ENCODE data around the gene TMEM44. TPM values are rescaled to one million over a fixed set of nuclear protein-coding genes. Genes with fewer than 3 reads are reported as not detected.
A peak's percentile ranks its signal among the peaks of the same experiment; 100 is the strongest.

Gene TMEM44
- total RNA-seq, 1 donor from 2014 or later: 7.5 TPM

DNA sequence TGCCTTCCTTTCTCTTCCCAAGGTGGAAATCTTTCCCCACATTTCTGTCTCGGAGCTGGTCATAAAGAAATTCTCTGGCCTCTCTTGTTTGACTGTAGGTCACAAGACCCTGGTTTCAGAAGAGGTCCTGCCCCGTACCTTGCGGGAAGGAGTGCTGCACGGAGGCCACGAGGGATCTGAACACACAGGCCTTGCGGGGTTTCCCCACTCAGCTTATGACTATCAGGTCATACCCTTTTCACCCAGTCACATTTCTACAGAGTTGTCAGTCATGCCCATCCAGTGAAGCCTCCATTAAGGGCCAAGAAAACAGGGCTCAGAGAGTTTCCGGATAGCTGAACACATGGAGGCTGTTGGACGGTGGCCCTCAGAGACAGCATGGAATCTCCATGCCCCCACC is 91.7 kb downstream of the TMEM44 start:
- Histone ChIP-seq H3K27ac (replicated peaks) (no peak overlapping the region), H3K27me3 (ENCODE audit: low read depth) (no peaks in the 10 kb centered on the region), H3K9me3 (replicated peaks) (no peaks in the 10 kb centered on the region), H3K36me3 (no peaks in the 10 kb centered on the region), H3K4me1 (peaks cover 13% of the 10 kb centered on the region), H3K4me3 (no peak overlapping the region)
- TF ChIP-seq, protein P1, sequence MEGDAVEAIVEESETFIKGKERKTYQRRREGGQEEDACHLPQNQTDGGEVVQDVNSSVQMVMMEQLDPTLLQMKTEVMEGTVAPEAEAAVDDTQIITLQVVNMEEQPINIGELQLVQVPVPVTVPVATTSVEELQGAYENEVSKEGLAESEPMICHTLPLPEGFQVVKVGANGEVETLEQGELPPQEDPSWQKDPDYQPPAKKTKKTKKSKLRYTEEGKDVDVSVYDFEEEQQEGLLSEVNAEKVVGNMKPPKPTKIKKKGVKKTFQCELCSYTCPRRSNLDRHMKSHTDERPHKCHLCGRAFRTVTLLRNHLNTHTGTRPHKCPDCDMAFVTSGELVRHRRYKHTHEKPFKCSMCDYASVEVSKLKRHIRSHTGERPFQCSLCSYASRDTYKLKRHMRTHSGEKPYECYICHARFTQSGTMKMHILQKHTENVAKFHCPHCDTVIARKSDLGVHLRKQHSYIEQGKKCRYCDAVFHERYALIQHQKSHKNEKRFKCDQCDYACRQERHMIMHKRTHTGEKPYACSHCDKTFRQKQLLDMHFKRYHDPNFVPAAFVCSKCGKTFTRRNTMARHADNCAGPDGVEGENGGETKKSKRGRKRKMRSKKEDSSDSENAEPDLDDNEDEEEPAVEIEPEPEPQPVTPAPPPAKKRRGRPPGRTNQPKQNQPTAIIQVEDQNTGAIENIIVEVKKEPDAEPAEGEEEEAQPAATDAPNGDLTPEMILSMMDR (IDR thresholded peaks at IDR 0.05; ENCODE audit: borderline replicate concordance): no peak
- intact Hi-C loops (cut with micrococcal nuclease): no loop called here
- no peak for DNase-seq

GRCh38 chr3:194540274-194540905 is 92.8 kb downstream of the TMEM44 start:
- H3K4me1 ChIP-seq: peaks cover 13% of the 10 kb centered on the region
- H3K4me3 ChIP-seq: no peak overlapping the region
- TF ChIP-seq, protein P1 (IDR thresholded peaks at IDR 0.05; ENCODE audit: borderline replicate concordance): no peak
- intact Hi-C loops (cut with micrococcal nuclease): no loop called here
- no peaks in the 10 kb centered on the region for H3K9me3 ChIP-seq (replicated peaks)
- H3K36me3 ChIP-seq: no peaks in the 10 kb centered on the region
- no peak overlapping the region for H3K27ac ChIP-seq (replicated peaks)
- DNase-seq: peak; percentile 32
- no peaks in the 10 kb centered on the region for H3K27me3 ChIP-seq (ENCODE audit: low read depth)

GRCh38 chr3:194539498-194539897 is 93.7 kb downstream of the TMEM44 start:
- intact Hi-C loops (cut with micrococcal nuclease): no loop called here

DNA sequence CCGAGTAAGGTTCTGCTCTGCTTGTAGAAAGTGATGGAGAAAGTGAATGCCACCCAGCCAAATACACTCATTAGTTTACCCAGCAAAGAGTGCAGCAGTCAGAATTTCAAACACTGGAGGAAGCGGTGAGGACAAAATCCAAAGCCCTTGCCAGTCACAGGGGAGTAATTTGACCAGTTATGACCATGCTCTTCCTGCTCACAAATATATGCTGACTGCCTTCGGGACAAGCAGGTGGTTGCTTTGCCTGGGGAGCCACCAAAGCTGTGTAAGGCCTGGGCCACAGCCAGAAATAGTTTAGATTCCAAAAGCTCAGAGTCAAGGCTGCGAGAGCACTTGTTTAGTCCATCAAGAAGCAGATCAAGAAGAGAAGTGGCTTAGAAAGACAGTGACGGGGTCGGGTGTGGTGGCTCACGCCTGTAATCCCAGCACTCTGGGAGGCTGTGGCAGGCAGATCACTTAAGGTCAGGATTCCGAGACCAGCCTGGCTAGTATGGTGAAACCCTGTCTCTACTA is 95.4 kb downstream of the TMEM44 start:
- Histone ChIP-seq H3K4me3 (no peak overlapping the region), H3K36me3 (no peaks in the 10 kb centered on the region), H3K27me3 (ENCODE audit: low read depth) (no peaks in the 10 kb centered on the region), H3K4me1 (peaks cover 13% of the 10 kb centered on the region), H3K27ac (replicated peaks) (no peak overlapping the region), H3K9me3 (replicated peaks) (peaks cover 14% of the 10 kb centered on the region)
- intact Hi-C loops (cut with micrococcal nuclease): no loop called here
- TF ChIP-seq, protein P1 (IDR thresholded peaks at IDR 0.05; ENCODE audit: borderline replicate concordance): no peak
- DNase-seq: no peak

More at GRCh38 chr3:194539498-194539897, 93.7 kb downstream of the TMEM44 start:
- Histone ChIP-seq H3K9me3 (replicated peaks) (peaks cover 5% of the 10 kb centered on the region), H3K4me1 (peaks cover 13% of the 10 kb centered on the region), H3K36me3 (no peaks in the 10 kb centered on the region), H3K4me3 (no peak overlapping the region), H3K27ac (replicated peaks) (no peak overlapping the region), H3K27me3 (ENCODE audit: low read depth) (no peaks in the 10 kb centered on the region)
- no peak for DNase-seq
- TF ChIP-seq, protein P1 (IDR thresholded peaks at IDR 0.05; ENCODE audit: borderline replicate concordance): no peak

Other genes starting within 250 kb of the TMEM44 start
- gene GP5, start 234.2 kb downstream of the TMEM44 start, total RNA-seq: not detected
- gene ATP13A3, start 146.4 kb downstream of the TMEM44 start, total RNA-seq: 99.2 TPM
- gene LSG1, start 38.8 kb upstream of the TMEM44 start, total RNA-seq: 23.4 TPM
- gene FAM43A, start 52.5 kb upstream of the TMEM44 start, total RNA-seq: 18.0 TPM